ENCODE measurements around the gene BABAM2.

BABAM2 gene

DNA sequence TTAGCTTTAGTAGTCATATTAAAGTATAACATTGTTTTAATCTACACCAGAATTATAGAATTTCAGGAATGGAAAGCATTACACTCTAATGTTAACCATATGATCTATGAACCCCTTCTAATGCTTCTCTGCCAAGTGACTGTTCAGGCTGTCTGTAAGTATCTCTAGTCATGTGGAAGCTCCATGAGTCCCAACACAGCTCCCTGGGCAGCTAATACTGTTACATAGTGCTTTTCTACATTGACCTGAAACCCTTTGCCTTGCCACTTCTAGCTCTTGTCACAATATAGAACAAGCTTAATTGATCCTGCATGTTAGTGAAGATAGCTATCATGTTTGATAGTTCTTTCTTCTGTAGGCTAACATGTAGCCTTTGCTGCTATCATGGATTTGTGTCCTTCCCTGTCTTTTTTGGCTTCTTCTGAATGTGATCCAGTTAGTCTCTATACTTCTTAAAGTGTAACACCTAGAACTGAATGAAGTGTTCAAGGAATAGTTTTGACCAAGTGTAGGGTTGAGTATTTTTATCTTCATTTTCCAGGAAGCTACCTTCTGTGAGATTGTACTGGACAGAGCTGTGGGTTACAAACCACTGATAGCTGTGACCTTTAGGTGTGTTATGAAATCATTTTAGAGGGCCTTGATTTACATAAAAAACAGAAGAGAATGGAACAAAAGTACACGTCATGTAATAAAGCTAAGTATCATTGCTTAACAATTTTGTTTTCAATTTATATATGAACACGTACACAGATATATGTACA, 23.7 kb downstream of the BABAM2 start:
- DNase-seq = no peak

- DNase-seq = no peak
Measured at GRCh38 chr2:27914805-27915175, 24.3 kb downstream of the BABAM2 start.

GRCh38 chr2:27915191-27915590, 24.7 kb downstream of the BABAM2 start:
- no peak for DNase-seq

GRCh38 chr2:27915874-27916273, 25.3 kb downstream of the BABAM2 start:
- no peak for DNase-seq

GRCh38 chr2:27916293-27916995, 25.9 kb downstream of the BABAM2 start:
- DNase-seq = no peak

- DNase-seq = no peak
Measured at GRCh38 chr2:27920148-27920885, 29.8 kb downstream of the BABAM2 start.

DNA sequence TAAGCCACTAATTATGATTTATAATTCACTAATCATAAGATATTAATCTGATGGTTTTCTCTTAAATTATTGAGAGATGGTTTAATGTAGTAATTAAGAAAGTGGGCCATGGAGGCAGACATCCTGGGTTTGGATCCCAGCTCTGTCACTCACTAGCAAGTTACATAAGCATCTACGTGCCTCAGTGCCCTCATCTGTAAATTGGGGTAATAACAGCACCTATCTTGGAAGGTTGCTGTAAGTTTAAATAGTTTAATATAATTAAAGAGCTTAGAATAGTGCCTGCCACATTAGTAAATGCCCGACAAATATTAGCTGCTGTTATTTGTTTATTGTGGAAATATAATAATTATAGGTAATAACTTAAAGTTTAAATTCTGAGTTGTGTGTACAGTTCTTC, 30.9 kb downstream of the BABAM2 start:
- no peak for DNase-seq

GRCh38 chr2:27921880-27922547, 31.5 kb downstream of the BABAM2 start:
- no peak for DNase-seq

DNA sequence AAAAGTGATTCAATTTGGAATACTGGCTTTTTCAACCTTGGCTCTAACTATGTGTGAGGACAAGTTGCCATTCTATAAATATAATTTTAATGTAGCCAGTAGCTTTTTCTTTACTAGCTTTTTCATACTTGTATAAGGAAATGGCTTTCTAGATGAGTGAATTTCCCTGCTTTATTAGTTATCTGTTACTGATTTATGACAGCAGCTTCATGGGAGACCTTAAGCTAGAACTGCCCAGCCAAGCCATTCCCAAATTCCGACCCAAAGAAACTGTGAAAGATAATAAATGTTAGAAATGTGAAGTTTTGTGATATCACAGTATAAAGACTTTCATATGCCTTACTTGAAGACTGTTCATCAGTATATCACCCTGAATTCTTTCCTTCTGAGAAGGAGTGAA, 32.3 kb downstream of the BABAM2 start:
- DNase-seq = no peak

DNA sequence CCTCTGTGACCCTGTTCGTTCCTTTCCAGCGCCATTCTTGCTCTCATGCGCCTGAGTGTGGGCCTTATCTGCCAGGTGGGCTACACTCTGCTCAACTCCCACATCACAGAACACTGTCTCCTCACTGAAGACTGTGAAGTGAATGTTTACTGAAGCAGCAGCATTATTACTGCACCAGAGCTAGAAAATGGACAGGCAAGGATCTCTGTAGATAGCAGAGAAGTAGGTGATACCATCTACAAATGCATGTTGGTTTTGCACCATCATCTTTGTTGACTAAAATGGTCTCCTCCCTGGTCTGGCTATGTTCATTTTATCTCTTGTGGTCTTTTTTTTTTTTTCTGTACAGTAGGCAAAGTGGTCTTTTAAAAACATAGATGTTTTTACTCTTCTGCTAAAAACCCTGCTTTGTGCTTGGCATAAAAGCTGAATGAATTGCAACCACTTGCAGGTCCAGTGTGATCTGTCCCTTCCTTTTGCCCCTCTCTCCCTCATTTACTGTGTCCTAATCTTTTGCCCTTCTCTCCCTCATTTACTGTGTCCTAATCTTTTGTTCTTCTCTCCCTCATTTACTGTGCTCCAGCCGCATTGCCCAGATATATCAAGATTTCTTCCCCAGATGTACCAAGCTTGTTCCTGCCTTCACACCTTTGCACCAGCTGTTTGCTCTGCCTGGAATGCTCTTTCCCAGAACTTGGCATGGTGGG, 35.4 kb downstream of the BABAM2 start:
- DNase-seq = no peak

DNA sequence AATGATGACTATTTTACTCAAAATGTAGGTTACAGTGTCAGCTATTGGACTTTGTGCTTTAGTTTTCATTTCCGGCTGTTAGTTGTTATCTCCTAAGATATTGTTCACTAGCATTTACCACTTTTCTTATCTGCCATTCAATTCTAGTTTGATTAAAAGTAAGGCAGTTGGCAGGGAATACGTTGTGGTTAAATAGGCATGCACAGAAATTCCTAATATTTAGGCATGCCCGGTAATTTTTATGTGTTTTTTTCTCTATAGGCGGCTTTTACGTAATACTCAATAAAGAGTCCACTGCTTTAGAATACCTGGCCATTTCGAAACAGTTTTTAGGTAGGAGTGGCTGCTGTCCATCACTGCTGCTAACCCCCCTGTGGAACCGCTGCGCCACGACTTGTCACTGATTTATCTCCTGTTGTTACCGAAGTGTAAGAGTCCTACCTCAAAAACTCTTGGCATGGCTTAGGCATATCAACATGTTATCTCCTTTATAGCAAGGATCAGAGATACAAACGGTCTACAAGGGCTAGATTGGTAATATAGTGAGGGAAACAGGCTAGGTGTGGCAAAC, 39.5 kb downstream of the BABAM2 start:
- no peak for DNase-seq

GRCh38 chr2:27931361-27931950, 40.9 kb downstream of the BABAM2 start:
- no peak for DNase-seq

GRCh38 chr2:27932396-27932795, 41.9 kb downstream of the BABAM2 start:
- no peak for DNase-seq

GRCh38 chr2:27935026-27935425, 44.5 kb downstream of the BABAM2 start:
- no peak for DNase-seq

DNA sequence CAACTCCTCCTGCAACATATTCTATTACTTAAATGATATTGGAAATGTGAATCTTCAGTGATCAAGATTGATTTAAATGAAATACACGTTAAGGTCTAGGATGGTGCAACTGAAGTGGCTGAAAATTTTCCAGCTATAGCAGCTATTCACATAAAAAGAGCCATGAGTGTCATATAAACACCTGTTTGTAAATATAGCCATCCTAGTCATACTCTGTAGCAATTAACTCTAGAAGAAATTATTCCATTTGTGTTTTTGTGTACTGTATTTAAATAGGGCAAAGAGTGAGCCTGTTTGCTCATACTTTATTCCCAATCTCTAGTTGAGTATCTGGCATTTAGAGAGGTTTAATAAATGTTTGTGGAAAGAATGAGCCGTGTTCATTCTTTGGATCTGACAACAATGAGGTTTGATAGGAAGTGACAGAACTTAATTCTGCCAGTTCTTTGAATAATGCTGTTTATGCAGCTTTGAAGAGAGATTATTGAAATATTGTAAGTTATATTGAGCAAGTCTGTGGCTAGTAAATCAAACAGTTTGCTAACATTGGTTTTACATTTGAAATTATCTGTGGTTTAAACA, 49.7 kb downstream of the BABAM2 start:
- DNase-seq = no peak

- no peak for DNase-seq
Measured at GRCh38 chr2:27940982-27941381, 50.5 kb downstream of the BABAM2 start.

DNA sequence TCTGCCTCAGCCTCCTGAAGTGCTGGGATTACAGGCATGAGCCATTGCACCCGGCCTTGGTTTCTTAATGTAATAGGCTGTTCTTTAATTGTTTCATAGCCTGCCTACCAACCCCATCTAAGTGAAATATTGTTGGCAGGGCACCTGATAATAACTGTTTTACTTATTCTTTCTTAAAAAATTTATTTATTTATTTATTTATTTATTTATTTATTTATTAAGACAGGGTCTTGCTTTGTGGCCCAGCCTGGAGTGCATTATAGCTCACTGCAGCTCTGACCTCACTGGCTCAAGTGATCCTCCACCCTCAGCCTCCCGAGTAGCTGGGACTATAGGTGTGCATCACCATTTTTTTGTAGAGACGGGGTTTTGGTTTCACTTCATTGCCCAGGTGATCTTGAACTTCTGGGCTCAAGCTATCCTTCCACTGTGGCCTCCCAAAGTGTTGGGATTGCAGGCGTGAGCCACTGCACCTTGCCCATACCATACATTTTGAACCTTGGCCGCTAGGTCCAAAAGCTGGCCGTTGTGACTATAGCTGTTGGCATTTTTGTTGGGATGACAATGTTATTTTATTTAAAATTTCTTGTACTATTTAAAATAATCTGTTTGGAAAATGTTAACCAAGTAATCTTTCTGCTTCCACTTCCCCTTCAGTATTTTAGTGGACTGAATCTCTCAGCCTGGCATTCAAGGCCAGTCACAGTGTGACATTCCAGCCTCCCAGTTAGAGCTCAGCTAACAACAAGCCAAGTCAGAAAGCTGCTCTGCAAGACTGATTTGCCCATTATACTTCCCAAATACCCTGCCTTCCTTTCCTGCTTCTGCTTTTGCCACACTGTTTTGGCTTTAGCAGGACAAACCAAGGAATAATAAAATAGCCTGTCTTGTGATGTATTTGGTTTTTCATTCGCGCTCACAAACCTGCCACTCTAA, 52.4 kb downstream of the BABAM2 start:
- DNase-seq = no peak

- no peak for DNase-seq
Measured at GRCh38 chr2:27946530-27947060, 56.1 kb downstream of the BABAM2 start.

- DNase-seq = no peak
Measured at GRCh38 chr2:27952070-27952469, 61.5 kb downstream of the BABAM2 start.

- no peak for DNase-seq
Measured at GRCh38 chr2:27953077-27953476, 62.5 kb downstream of the BABAM2 start.

Data from GOT3 (cell line).